K562 (cell line): Measurements from ENCODE around the gene B3GALT6. TPM values are rescaled to one million over a fixed set of nuclear protein-coding genes. Genes with fewer than 3 reads are reported as not detected.

ENCODE experiments used
- ASH1L ChIP-seq: fragments of 450-650 bp; IDR thresholded peaks from 2 replicates; pipeline ENCODE4 v1.6.1; 2018; ENCODE audit warnings: borderline replicate concordance, mild to moderate bottlenecking, low read depth; ENCODE audit not compliant: partially characterized antibody
- CHAMP1 ChIP-seq: fragments of 450-650 bp; IDR thresholded peaks from 2 replicates; pipeline ENCODE4 v1.6.1; 2016; ENCODE audit warnings: mild to moderate bottlenecking
- EP400 ChIP-seq: fragments of 450-650 bp; IDR thresholded peaks from 2 replicates; pipeline ENCODE4 v1.6.1; 2017; ENCODE audit warnings: antibody characterized with exemption, mild to moderate bottlenecking, moderate library complexity
- FOXA1 ChIP-seq: fragments of 450-650 bp; IDR thresholded peaks from 2 replicates; pipeline ENCODE4 v1.6.1; 2016; ENCODE audit warnings: mild to moderate bottlenecking, borderline replicate concordance
- FOXK1 ChIP-seq: sonication (generic); formaldehyde crosslinking; IDR thresholded peaks from 2 replicates; pipeline ENCODE4 v1.8.0; 2022; ENCODE audit warnings: missing genetic modification reagents, mild to moderate bottlenecking, borderline replicate concordance
- FOXM1 ChIP-seq, 2 experiments: fragments of 450-650 bp in 1 of 2; sonication (generic) in 1 of 2; formaldehyde crosslinking in 1 of 2; IDR thresholded peaks; 2 replicates each; pipeline versions ENCODE4 v1.6.1 to v1.9.0; 2017 to 2022; ENCODE audit warnings: low read depth in 2 of 2, mild to moderate bottlenecking in 2 of 2, missing genetic modification reagents in 1 of 2, moderate library complexity in 1 of 2
- FUS ChIP-seq: fragments of 200-400 bp; formaldehyde crosslinking; optimal IDR thresholded peaks from 2 replicates; pipeline ENCODE3; 2017; ENCODE audit warnings: low read depth, low read length
- GATAD2B ChIP-seq: fragments of 450-650 bp; IDR thresholded peaks from 2 replicates; pipeline ENCODE4 v1.6.1; 2017; ENCODE audit warnings: mild to moderate bottlenecking, borderline replicate concordance
- HIVEP1 ChIP-seq: fragments of 250-450 bp; sonication (Bioruptor Pico); IDR thresholded peaks from 2 replicates; pipeline ENCODE4 v1.4.0; 2020; ENCODE audit warnings: mild to moderate bottlenecking
- MTA1 ChIP-seq: fragments of 450-650 bp; IDR thresholded peaks from 2 replicates; pipeline ENCODE4 v1.6.1; 2017; ENCODE audit warnings: borderline replicate concordance
- PHB ChIP-seq: fragments of 250-450 bp; sonication (Bioruptor Pico); IDR thresholded peaks from 2 replicates; pipeline ENCODE4 v1.5.0; 2021
- PHB2 ChIP-seq: fragments of 450-650 bp; IDR thresholded peaks from 2 replicates; pipeline ENCODE4 v1.6.1; 2017; ENCODE audit warnings: low read depth
- PML ChIP-seq: IDR thresholded peaks from 2 replicates; pipeline ENCODE4 v1.6.1; 2012; ENCODE audit warnings: low read length, inconsistent platforms
- POLR2B ChIP-seq: fragments of 450-650 bp; IDR thresholded peaks from 2 replicates; pipeline ENCODE4 v1.6.1; 2018; ENCODE audit warnings: low read depth; ENCODE audit not compliant: partially characterized antibody
- RBM39 ChIP-seq: fragments of 200-400 bp; formaldehyde crosslinking; optimal IDR thresholded peaks from 2 replicates; pipeline ENCODE3; 2018; ENCODE audit warnings: low read depth, low read length
- SMARCC2 ChIP-seq: fragments of 450-650 bp; IDR thresholded peaks from 2 replicates; pipeline ENCODE4 v1.6.1; 2017; ENCODE audit warnings: antibody characterized with exemption, moderate library complexity, mild to moderate bottlenecking, low read depth
- SRF ChIP-seq, 2 experiments: fragments of 250-450, 450-650 bp in 1 of 2; sonication (Bioruptor Pico) in 1 of 2; sonication (generic) in 1 of 2; formaldehyde crosslinking; IDR thresholded peaks; 2 replicates each; pipeline versions ENCODE4 v1.5.0 to v1.5.1; 2020 to 2022; ENCODE audit warnings: mild to moderate bottlenecking in 1 of 2, missing genetic modification reagents in 1 of 2
- SRSF1 ChIP-seq: fragments of 200-400 bp; formaldehyde crosslinking; IDR thresholded peaks from 2 replicates; pipeline ENCODE4 v1.6.1; 2017; ENCODE audit warnings: mild to moderate bottlenecking, low read depth, low read length, moderate library complexity
- THRA ChIP-seq: fragments of 450-650 bp; IDR thresholded peaks from 2 replicates; pipeline ENCODE4 v1.6.1; 2017; ENCODE audit warnings: mild to moderate bottlenecking, moderate library complexity
- ZNF140 ChIP-seq: fragments of 250-450 bp; sonication (Bioruptor Pico); IDR thresholded peaks from 2 replicates; pipeline ENCODE4 v1.8.0; 2021; ENCODE audit warnings: moderate library complexity, mild to moderate bottlenecking, inconsistent platforms
- ZNF224 ChIP-seq: sonication (generic); formaldehyde crosslinking; IDR thresholded peaks from 2 replicates; pipeline ENCODE4 v1.8.0; 2022; ENCODE audit warnings: mild to moderate bottlenecking, missing genetic modification reagents
- ZNF507 ChIP-seq: conservative IDR thresholded peaks from 2 replicates; pipeline ENCODE4 v1.6.1; 2017; ENCODE audit warnings: missing genetic modification characterization, missing compliant biosample characterization
- ZNF76 ChIP-seq: fragments of 250-450 bp; sonication (Bioruptor Pico); IDR thresholded peaks from 2 replicates; pipeline ENCODE4 v1.4.0; 2020; ENCODE audit warnings: mild to moderate bottlenecking, moderate library complexity, borderline replicate concordance
- ZNF785 ChIP-seq: fragments of 250-450 bp; sonication (Bioruptor Pico); IDR thresholded peaks from 2 replicates; pipeline ENCODE4 v1.4.0; 2020; ENCODE audit warnings: mild to moderate bottlenecking
- ZNF79 ChIP-seq: fragments of 250-450 bp; sonication (Bioruptor Pico); IDR thresholded peaks from 2 replicates; pipeline ENCODE4 v1.4.0; 2020; ENCODE audit warnings: low read depth, mild to moderate bottlenecking, moderate library complexity
- polyA plus RNA-seq, 8 experiments: library from polyadenylated mRNA; depleted of rRNA in 4 of 8; stranded (reverse) in 5 of 8; unstranded in 3 of 8; fragments of >200 nt; fragmentation: Nextera tagmentation in 2 of 8; fragmentation: Illumina TruSeq in 1 of 8; extraction: Ambion mirVana in 2 of 8; extraction: Trizol in 1 of 8; gene quantifications; 2 replicates each; pipeline versions ENCODE4 v1.2.1 to v1.2.3, GENCODE V29; 2011 to 2014; ENCODE audit warnings: inconsistent platforms in 1 of 8, missing spikeins in 1 of 8
- total RNA-seq, 7 experiments: library from RNA; depleted of rRNA in 6 of 7; stranded (reverse); fragments of >200 nt in 6 of 7; fragmentation: Illumina TruSeq in 2 of 7; extraction: Trizol in 2 of 7; gene quantifications; 2 replicates each; pipeline versions ENCODE4 v1.2.1 to v1.2.3, GENCODE V29; 2011 to 2021; ENCODE audit warnings: low replicate concordance in 1 of 7
- TF ChIP-seq, protein P1 (sequence below): fragments of 250-450 bp; sonication (Bioruptor Pico); IDR thresholded peaks from 2 replicates; pipeline ENCODE4 v1.4.0; 2020; ENCODE audit warnings: mild to moderate bottlenecking, moderate library complexity

Gene B3GALT6
- total and polyA plus RNA-seq, 9 of the 15 experiments (the other 6 are each of a cell fraction or from before 2014, with no cell fraction given) = 0.68 to 29.8 (median 9.9) TPM

- TF ChIP-seq, protein P1, sequence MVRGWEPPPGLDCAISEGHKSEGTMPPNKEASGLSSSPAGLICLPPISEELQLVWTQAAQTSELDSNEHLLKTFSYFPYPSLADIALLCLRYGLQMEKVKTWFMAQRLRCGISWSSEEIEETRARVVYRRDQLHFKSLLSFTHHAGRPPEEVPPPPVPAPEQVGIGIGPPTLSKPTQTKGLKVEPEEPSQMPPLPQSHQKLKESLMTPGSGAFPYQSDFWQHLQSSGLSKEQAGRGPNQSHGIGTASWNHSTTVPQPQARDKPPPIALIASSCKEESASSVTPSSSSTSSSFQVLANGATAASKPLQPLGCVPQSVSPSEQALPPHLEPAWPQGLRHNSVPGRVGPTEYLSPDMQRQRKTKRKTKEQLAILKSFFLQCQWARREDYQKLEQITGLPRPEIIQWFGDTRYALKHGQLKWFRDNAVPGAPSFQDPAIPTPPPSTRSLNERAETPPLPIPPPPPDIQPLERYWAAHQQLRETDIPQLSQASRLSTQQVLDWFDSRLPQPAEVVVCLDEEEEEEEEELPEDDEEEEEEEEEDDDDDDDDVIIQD (CRISPR knock-in tag) = no peak
- TF ChIP-seq ZNF224 (CRISPR knock-in tag) = no peak
- TF ChIP-seq ZNF507 (tag) = 0 out of 2 replicates have a peak, but pooled peaks have one; percentile 28
- no peak for TF ChIP-seq CHAMP1
- no peak for TF ChIP-seq SRF (CRISPR knock-in tag; IDR thresholded peaks at IDR 0.05)
- no peak for TF ChIP-seq PHB2
- TF ChIP-seq EP400 = no peak
- no peak for TF ChIP-seq FOXK1 (CRISPR knock-in tag)
- peak; percentile 35; the same call in 1 of the 2 replicates for TF ChIP-seq GATAD2B
- no peak for TF ChIP-seq ZNF76 (CRISPR knock-in tag)
- TF ChIP-seq ZNF785 (CRISPR knock-in tag) = no peak
- TF ChIP-seq PHB (CRISPR knock-in tag) = no peak
- TF ChIP-seq PML = no peak
- TF ChIP-seq ZNF140 (CRISPR knock-in tag) = no peak
- TF ChIP-seq FUS = no peak
- no peak for TF ChIP-seq HIVEP1 (CRISPR knock-in tag)
- TF ChIP-seq SRSF1 = no peak
- TF ChIP-seq THRA = no peak
- TF ChIP-seq SMARCC2 = no peak
- TF ChIP-seq ZNF79 = no peak
- TF ChIP-seq MTA1 = no peak
- TF ChIP-seq FOXM1 (IDR thresholded peaks at IDR 0.05; ENCODE audit: low read depth) = no peak
- 0 out of 2 replicates have a peak, but pooled peaks have one; percentile 52 for TF ChIP-seq FOXM1 (CRISPR knock-in tag; IDR thresholded peaks at IDR 0.05; ENCODE audit: low read depth)
- TF ChIP-seq FOXA1 = no peak
- TF ChIP-seq ASH1L = no peak
- TF ChIP-seq POLR2B = no peak
- no peak for TF ChIP-seq RBM39
Observed at GRCh38 chr1:1232208-1232795, at the start of gene B3GALT6 (continued).
